ENCODE results near the gene KCNH4.
A peak's percentile ranks its signal among the peaks of the same experiment; 100 is the strongest.

Gene KCNH4

GRCh38 chr17:42166196-42166763 lies 14.7 kb downstream of the KCNH4 start:
- CTCF ChIA-PET = interaction anchor here (1.2 kb wide), 1 partner anchor 15 kb away, joined by 5 read pairs; the partner anchor contains the start of gene KCNH4
- Histone ChIP-seq H3K9me3 (ENCODE audit: control insufficient read depth, insufficient read depth, low read depth, low read length) (no peaks in the 10 kb centered on the region), H3K4me1 (ENCODE audit: control insufficient read depth, insufficient read depth, low read length) (no peaks in the 10 kb centered on the region), H3K4me3 (ENCODE audit: low read depth, low read length) (no peak overlapping the region), H3K36me3 (ENCODE audit: control insufficient read depth in 2 of 2, insufficient read depth in 1 of 2, low read length in 2 of 2) (no peaks in the 10 kb centered on the region), H3K27ac (ENCODE audit: extremely low read depth, low read depth, low read length) (no peak overlapping the region)
- no peak for TF ChIP-seq ZNF148 (tag by site-specific recombination; IDR thresholded peaks at IDR 0.05; ENCODE audit: borderline replicate concordance)
- TF ChIP-seq SCRT2 (tag by site-specific recombination; IDR thresholded peaks at IDR 0.05) = peak; percentile 31; the same call in 1 of the 2 replicates
- POLR2A ChIA-PET = no interaction called here

GRCh38 chr17:42165751-42166150 lies 15.2 kb downstream of the KCNH4 start:
- ChIA-PET CTCF (interaction anchor here (0.6 to 1.2 kb wide), 3 partner anchors 15 to 128 kb away, joined by 3 to 5 read pairs (median 3); partner anchors contain the start of gene KCNH4), POLR2A (no interaction called here)
- no peak overlapping the region for H3K27ac ChIP-seq (ENCODE audit: extremely low read depth, low read depth, low read length)
- H3K4me1 ChIP-seq (ENCODE audit: control insufficient read depth, insufficient read depth, low read length) = no peaks in the 10 kb centered on the region
- no peaks in the 10 kb centered on the region for H3K36me3 ChIP-seq (ENCODE audit: control insufficient read depth in 2 of 2, insufficient read depth in 1 of 2, low read length in 2 of 2)
- TF ChIP-seq ZNF514 (tag by site-specific recombination; IDR thresholded peaks at IDR 0.05) (no peak), ZNF394 (tag by site-specific recombination; IDR thresholded peaks at IDR 0.05; ENCODE audit: borderline replicate concordance) (no peak), PRDM6 (tag by site-specific recombination; IDR thresholded peaks at IDR 0.05) (no peak), ZNF768 (tag by site-specific recombination; IDR thresholded peaks at IDR 0.05) (no peak), ZBTB44 (tag by site-specific recombination; IDR thresholded peaks at IDR 0.05) (no peak), PRDM4 (tag by site-specific recombination; IDR thresholded peaks at IDR 0.05) (no peak), BCL11A (tag by site-specific recombination; IDR thresholded peaks at IDR 0.05; ENCODE audit: low read depth) (peak; percentile 56; the same call in 1 of the 2 replicates), KLF1 (tag by site-specific recombination; IDR thresholded peaks at IDR 0.05) (no peak)
- no peaks in the 10 kb centered on the region for H3K9me3 ChIP-seq (ENCODE audit: control insufficient read depth, insufficient read depth, low read depth, low read length)
- no peak overlapping the region for H3K4me3 ChIP-seq (ENCODE audit: low read depth, low read length)

- H3K4me1 ChIP-seq (ENCODE audit: control insufficient read depth, insufficient read depth, low read length) = no peaks in the 10 kb centered on the region
- TF ChIP-seq ZNF24 (tag by site-specific recombination; IDR thresholded peaks at IDR 0.05) (no peak), KLF1 (tag by site-specific recombination; IDR thresholded peaks at IDR 0.05) (peak; percentile 70)
- POLR2A ChIA-PET = interaction anchor here (0.6 kb wide), 1 partner anchor 197 kb away, joined by 3 read pairs; the partner anchor contains the start of gene CNP
- H3K4me3 ChIP-seq (ENCODE audit: low read depth, low read length) = no peak overlapping the region
- H3K27ac ChIP-seq (ENCODE audit: extremely low read depth, low read depth, low read length) = no peak overlapping the region
- no peaks in the 10 kb centered on the region for H3K36me3 ChIP-seq (ENCODE audit: control insufficient read depth in 2 of 2, insufficient read depth in 1 of 2, low read length in 2 of 2)
- CTCF ChIA-PET = interaction anchor here (0.6 to 2.0 kb wide), 13 partner anchors 10 to 364 kb away, joined by 3 to 9 read pairs (median 4); partner anchors contain the start of gene KCNH4
- H3K9me3 ChIP-seq (ENCODE audit: control insufficient read depth, insufficient read depth, low read depth, low read length) = no peaks in the 10 kb centered on the region
Measured at GRCh38 chr17:42163696-42164407, 17.1 kb downstream of the KCNH4 start.
